Ascending aorta (tissue), 2 donors: ENCODE data around the gene CHTOP. TPM values are rescaled to one million over a fixed set of nuclear protein-coding genes. Genes with fewer than 3 reads are reported as not detected.
"Not testable (repeated sequence)": the region's sequence is repeated elsewhere in the genome, so short reads cannot be mapped to it uniquely, and the experiment has no call there.

Experiments
- DNase-seq, 2 donors: peaks; one replicate each; pipeline ENCODE4 v3.0.0-alpha.2; 2019; ENCODE audit warnings: low spot score in 2 of 2
- H3K27ac ChIP-seq, 2 donors: fragments of 200-600 bp; sonication (generic); one replicate each; pipeline ENCODE4 v1.5.1; 2016 to 2017; ENCODE audit warnings: mild to moderate bottlenecking in 1 of 2
- H3K27me3 ChIP-seq: fragments of 200-600 bp; sonication (generic); one replicate; pipeline ENCODE4 v1.5.1; 2017
- H3K36me3 ChIP-seq, 2 donors: fragments of 200-600 bp; sonication (generic); one replicate each; pipeline ENCODE4 v1.5.1; 2016
- H3K4me1 ChIP-seq, 2 donors: fragments of 200-600 bp; sonication (generic); one replicate each; pipeline ENCODE4 v1.5.1; 2016 to 2017; ENCODE audit warnings: mild to moderate bottlenecking in 1 of 2
- H3K4me3 ChIP-seq, 2 donors: fragments of 200-600 bp; sonication (generic); one replicate each; pipeline ENCODE4 v1.5.1; 2016 to 2017; ENCODE audit warnings: mild to moderate bottlenecking in 1 of 2
- H3K9me3 ChIP-seq, 2 donors: fragments of 200-600 bp; sonication (generic); one replicate each; pipeline ENCODE4 v1.5.1; 2016
- intact Hi-C: fragments of 100-400 bp; cut with DNase I; formaldehyde crosslinking; loops from one replicate; pipeline ENCODE4 v1.15.1; 2023
- total RNA-seq: library from RNA; depleted of rRNA; stranded (reverse); fragments of >200 nt; gene quantifications from one replicate; pipeline ENCODE4 v1.1.0, GENCODE V29; 2016
- TF ChIP-seq, protein P1 (sequence below), 3 experiments: fragments of 200-600 bp in 2 of 3; fragments of 450-650 bp in 1 of 3; sonication (generic) in 2 of 3; IDR thresholded peaks; one replicate each; pipeline ENCODE4 v1.5.1; 2016 to 2019; ENCODE audit warnings: antibody characterized with exemption in 3 of 3, mild to moderate bottlenecking in 1 of 3, moderate library complexity in 1 of 3

Gene CHTOP
- total RNA-seq, 1 donor from 2014 or later: 58.9 TPM

DNA sequence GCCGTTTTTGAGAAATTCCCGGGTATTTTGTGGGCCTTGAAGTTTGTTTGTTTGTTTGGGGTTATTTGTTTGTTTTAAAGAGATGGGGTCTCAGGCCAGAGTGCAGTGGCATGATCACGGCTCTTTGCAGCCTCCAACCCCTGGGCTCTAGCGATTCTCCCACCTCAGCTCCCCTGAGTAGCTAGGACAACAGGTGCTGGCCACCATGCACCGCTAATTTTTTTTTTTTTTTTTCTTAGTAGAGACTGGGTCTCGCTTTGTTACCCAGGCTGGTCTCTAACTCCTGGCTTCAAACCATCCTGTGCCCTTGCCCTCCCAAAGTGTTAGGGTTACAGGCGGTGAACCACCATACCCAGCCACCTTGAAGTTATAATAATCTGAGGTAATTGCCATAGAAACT lies 2.0 kb downstream of the CHTOP start:
- no peaks in the 10 kb centered on the region for H3K9me3 ChIP-seq
- TF ChIP-seq, protein P1, sequence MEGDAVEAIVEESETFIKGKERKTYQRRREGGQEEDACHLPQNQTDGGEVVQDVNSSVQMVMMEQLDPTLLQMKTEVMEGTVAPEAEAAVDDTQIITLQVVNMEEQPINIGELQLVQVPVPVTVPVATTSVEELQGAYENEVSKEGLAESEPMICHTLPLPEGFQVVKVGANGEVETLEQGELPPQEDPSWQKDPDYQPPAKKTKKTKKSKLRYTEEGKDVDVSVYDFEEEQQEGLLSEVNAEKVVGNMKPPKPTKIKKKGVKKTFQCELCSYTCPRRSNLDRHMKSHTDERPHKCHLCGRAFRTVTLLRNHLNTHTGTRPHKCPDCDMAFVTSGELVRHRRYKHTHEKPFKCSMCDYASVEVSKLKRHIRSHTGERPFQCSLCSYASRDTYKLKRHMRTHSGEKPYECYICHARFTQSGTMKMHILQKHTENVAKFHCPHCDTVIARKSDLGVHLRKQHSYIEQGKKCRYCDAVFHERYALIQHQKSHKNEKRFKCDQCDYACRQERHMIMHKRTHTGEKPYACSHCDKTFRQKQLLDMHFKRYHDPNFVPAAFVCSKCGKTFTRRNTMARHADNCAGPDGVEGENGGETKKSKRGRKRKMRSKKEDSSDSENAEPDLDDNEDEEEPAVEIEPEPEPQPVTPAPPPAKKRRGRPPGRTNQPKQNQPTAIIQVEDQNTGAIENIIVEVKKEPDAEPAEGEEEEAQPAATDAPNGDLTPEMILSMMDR (IDR thresholded peaks at IDR 0.05): no peak
- peak overlapping the region; percentile 0 to 97 for H3K27ac ChIP-seq
- DNase-seq: no peak
- H3K36me3 ChIP-seq: peaks cover 35 to 45% of the 10 kb centered on the region in 2 donors
- intact Hi-C loops: loop anchor here (2.0 kb wide), 2 partner anchors 27 to 35 kb away; partner anchors contain the start of gene ILF2
- peak overlapping the region; percentile 71 to 97 for H3K4me3 ChIP-seq
- H3K4me1 ChIP-seq: peaks cover 7 to 15% of the 10 kb centered on the region in 2 donors
- H3K27me3 ChIP-seq: no peaks in the 10 kb centered on the region

DNA sequence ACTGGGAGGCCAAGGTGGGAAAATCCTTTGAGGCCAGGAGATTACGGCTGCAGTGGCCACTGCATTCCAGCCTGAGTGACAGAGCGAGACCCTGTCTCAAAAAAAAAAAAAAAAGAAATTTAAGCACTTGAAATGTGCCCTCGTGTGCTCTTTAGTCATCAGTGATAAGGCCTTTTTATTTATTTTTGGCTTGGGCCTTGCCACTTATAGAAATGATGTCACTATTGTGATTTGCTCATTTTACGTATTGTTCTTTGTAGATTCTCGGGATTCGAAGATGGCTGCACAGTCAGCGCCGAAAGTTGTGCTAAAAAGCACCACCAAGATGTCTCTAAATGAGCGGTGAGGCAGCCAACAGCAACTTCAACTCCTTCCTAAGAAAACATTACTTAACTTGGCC lies 2.4 kb downstream of the CHTOP start:
- TF ChIP-seq, protein P1 (IDR thresholded peaks at IDR 0.05): no peak
- Histone ChIP-seq H3K36me3 (peaks cover 38 to 50% of the 10 kb centered on the region in 2 donors), H3K4me3 (no peak overlapping the region), H3K9me3 (no peaks in the 10 kb centered on the region), H3K27me3 (no peaks in the 10 kb centered on the region), H3K27ac (peak overlapping the region in 1 of 2 donors; percentile 2), H3K4me1 (peaks cover 7 to 15% of the 10 kb centered on the region in 2 donors)
- intact Hi-C loops: no loop called here
- DNase-seq: no peak

DNA sequence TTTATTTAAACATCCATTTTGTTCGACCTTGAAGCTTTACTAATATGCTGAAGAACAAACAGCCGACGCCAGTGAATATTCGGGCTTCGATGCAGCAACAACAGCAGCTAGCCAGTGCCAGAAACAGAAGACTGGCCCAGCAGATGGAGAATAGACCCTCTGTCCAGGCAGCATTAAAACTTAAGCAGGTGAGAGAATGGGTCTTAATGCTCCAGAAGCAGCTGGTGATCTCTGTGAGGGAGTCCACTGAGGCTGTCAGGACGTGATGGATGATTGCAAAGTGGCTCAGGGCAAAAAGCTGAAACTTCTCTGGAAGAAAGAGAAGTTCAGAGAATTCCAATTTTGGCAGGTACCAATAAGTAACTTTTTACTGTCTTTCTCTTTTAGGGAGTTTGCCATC lies 4.4 kb downstream of the CHTOP start:
- no peak overlapping the region for H3K27ac ChIP-seq
- no peaks in the 10 kb centered on the region for H3K27me3 ChIP-seq
- DNase-seq: no peak
- no peak overlapping the region for H3K4me3 ChIP-seq
- no peaks in the 10 kb centered on the region for H3K9me3 ChIP-seq
- TF ChIP-seq, protein P1 (IDR thresholded peaks at IDR 0.05): no peak
- peaks cover 7 to 15% of the 10 kb centered on the region in 2 donors for H3K4me1 ChIP-seq
- intact Hi-C loops: no loop called here
- peaks cover 56 to 69% of the 10 kb centered on the region in 2 donors for H3K36me3 ChIP-seq

DNA sequence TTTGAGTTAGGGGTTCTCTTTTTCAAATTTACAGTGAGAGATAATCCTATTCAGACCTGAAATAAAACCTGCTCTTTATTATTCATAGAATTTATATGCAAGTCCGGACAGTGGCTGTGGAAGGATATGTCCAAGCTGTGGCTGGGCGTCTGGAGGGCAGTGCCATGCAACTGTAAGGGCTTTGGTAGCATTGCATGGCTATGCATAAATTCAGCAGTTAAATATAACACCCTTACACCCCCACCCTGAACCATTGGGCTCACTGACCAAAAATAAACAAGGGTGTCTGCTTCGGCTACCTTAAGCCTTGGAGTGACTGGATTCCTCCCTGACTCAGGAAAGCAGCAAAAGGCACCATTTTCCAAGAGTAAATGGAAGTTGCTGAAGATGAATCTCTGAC lies 5.4 kb downstream of the CHTOP start:
- peaks cover 7 to 15% of the 10 kb centered on the region in 2 donors for H3K4me1 ChIP-seq
- TF ChIP-seq, protein P1 (IDR thresholded peaks at IDR 0.05): no peak

DNA sequence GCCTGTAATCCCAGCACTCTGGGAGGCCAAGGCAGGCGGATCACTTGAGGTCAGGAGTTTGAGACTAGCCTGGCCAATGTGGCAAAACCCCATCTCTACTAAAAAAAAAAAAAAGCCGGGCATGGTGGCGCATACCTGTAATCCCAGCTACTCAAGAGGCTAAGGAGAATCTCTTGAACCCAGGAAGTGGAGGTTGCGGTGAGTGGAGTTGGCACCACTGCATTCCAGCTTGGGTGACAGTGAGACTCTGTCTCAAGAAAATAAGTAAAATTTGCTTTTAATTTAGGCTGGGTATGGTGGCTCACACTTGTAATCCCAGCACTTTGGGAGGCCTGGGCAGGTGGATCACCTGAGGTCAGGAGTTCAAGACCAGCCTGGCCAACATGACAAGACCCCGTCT lies 6.3 kb downstream of the CHTOP start:
- DNase-seq, H3K9me3 ChIP-seq, intact Hi-C loops, H3K27ac ChIP-seq, H3K4me3 ChIP-seq, H3K27me3 ChIP-seq: not testable (repeated sequence)
- Histone ChIP-seq H3K36me3 (peaks cover 75 to 89% of the 10 kb centered on the region in 2 donors), H3K4me1 (peaks cover 3 to 15% of the 10 kb centered on the region in 2 donors)

More for the DNA sequence above, 5.4 kb downstream of the CHTOP start:
- Histone ChIP-seq H3K27ac (no peak overlapping the region), H3K9me3 (no peaks in the 10 kb centered on the region), H3K36me3 (peaks cover 66 to 79% of the 10 kb centered on the region in 2 donors), H3K4me3 (no peak overlapping the region), H3K27me3 (no peaks in the 10 kb centered on the region)
- intact Hi-C loops: no loop called here
- DNase-seq: no peak

DNA sequence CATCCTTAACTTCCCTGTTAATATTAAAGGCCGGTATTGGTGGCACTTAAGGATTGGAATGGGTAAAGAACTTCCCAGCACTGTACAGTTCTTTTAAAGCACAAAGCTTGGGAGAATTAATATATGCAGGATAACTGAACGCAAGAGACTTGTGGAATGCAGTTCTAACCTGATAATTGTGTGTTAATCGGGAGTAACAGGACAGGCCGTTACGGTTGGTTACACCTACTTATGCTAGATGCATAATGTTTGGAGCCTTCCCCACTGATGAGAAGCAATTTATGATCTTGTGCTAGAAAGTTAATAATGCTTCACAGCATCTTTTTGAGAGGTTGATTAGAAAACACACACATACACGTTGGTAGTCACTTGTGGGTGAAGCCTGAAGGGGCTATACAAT lies 7.0 kb downstream of the CHTOP start:
- Histone ChIP-seq H3K9me3 (no peaks in the 10 kb centered on the region), H3K4me1 (peaks cover 0 to 11% of the 10 kb centered on the region in 2 donors), H3K36me3 (peaks cover 76 to 95% of the 10 kb centered on the region in 2 donors), H3K4me3 (no peak overlapping the region), H3K27ac (no peak overlapping the region), H3K27me3 (no peaks in the 10 kb centered on the region)
- intact Hi-C loops: no loop called here
- no peak for DNase-seq
- TF ChIP-seq, protein P1 (IDR thresholded peaks at IDR 0.05): no peak
